Measurements from ENCODE around the gene TMED8. TPM values are rescaled to one million over a fixed set of nuclear protein-coding genes. Genes with fewer than 3 reads are reported as not detected.
A peak's percentile ranks its signal among the peaks of the same experiment; 100 is the strongest.

TMED8 gene
- total and polyA plus RNA-seq, 2 donors (not counting 1 experiment from before 2014, with no cell fraction given), result 13.1 to 43.8 TPM

DNA sequence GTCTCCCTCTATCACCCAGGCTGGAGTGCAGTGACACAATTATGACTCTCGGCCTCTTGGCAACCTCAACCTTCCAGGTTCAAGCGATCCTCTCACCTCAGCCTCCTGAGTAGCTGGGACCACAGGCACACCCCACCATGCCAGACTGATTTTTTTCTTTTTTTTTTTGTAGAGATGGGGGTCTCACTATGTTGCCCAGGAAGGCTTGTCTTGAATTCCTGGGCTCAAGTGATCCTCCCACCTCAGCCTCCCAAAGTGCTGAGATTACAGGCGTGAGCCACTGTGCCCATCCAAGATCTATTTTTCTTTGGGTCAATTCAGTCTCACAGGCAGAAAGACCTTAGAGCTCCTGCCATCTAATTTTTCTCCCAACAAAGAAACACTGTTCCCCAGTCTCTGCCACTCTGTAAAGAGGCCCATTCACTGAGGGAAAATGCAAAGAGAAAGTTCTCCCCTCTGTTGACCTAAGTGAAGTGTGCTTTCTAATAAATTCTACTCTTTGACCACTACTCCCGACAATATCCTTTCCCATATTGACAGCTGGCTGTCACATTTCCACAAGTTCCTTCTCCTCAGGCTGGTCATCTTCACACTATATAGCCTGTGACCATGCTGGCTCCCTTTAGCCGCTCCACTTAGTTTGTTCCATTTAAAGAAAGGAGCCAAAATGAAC is 23.3 kb downstream of the TMED8 start:
- Histone ChIP-seq H3K27ac (ENCODE audit: low read length in 2 of 2) (peak overlapping the region in 1 of 2 donors; percentile 32), H3K27me3 (replicated peaks in 1 of 4; ENCODE audit: control extremely low read depth in 1 of 4, control insufficient read depth in 3 of 4, insufficient read depth in 4 of 4, low read length in 3 of 4) (no peaks in the 10 kb centered on the region), H3K79me2 (ENCODE audit: control insufficient read depth, insufficient read depth, low read length) (peaks cover 71% of the 10 kb centered on the region), H3K4me2 (replicated peaks; ENCODE audit: low read depth, low read length, poor library complexity, severe bottlenecking) (no peak overlapping the region), H4K20me1 (ENCODE audit: control insufficient read depth, insufficient read depth, low read length, poor library complexity, severe bottlenecking) (peaks cover 20% of the 10 kb centered on the region), H3K9ac (ENCODE audit: low read length) (no peak overlapping the region), H3K9me3 (ENCODE audit: control extremely low read depth in 1 of 3, control insufficient read depth in 2 of 3, insufficient read depth in 1 of 3, low read length in 2 of 3) (no peaks in the 10 kb centered on the region), H2AFZ (ENCODE audit: insufficient read depth, low read depth, low read length, poor library complexity, severe bottlenecking) (no peak overlapping the region), H3K36me3 (replicated peaks in 1 of 2; ENCODE audit: control extremely low read depth in 1 of 2, control insufficient read depth in 1 of 2, extremely low read depth in 1 of 2, insufficient read depth in 2 of 2, low read length in 1 of 2) (peaks cover 0 to 21% of the 10 kb centered on the region in 2 experiments), H3K4me1 (ENCODE audit: control insufficient read depth in 2 of 2, insufficient read depth in 2 of 2, low read length in 2 of 2) (no peaks in the 10 kb centered on the region), H3K4me3 (ENCODE audit: control extremely low read depth in 1 of 5, extremely low read depth in 1 of 5, insufficient read depth in 1 of 5, low read depth in 2 of 5, low read length in 4 of 5) (no peak overlapping the region)
- no peak for DNase-seq
- Mint-ChIP-seq H3K9me3 (ENCODE audit: insufficient read depth) (no peaks in the 10 kb centered on the region), H3K27ac (peak overlapping the region; percentile 5), H3K4me3 (no peak overlapping the region), H3K4me1 (peaks cover 26% of the 10 kb centered on the region), H3K27me3 (no peaks in the 10 kb centered on the region)
- CTCF ChIA-PET, result interaction anchor here (1.0 kb wide), 1 partner anchor 37 kb away, joined by 3 read pairs; no protein-coding TSS in a partner anchor
- intact Hi-C loops (cut with micrococcal nuclease), result no loop called here
- no peak for ATAC-seq (ENCODE audit: low read depth)
- POLR2A ChIA-PET, result no interaction called here
- WGBS (ENCODE audit: insufficient coverage), result 91% methylated on average over 5 of the region's 5 CpGs
- TF ChIP-seq, protein P1, sequence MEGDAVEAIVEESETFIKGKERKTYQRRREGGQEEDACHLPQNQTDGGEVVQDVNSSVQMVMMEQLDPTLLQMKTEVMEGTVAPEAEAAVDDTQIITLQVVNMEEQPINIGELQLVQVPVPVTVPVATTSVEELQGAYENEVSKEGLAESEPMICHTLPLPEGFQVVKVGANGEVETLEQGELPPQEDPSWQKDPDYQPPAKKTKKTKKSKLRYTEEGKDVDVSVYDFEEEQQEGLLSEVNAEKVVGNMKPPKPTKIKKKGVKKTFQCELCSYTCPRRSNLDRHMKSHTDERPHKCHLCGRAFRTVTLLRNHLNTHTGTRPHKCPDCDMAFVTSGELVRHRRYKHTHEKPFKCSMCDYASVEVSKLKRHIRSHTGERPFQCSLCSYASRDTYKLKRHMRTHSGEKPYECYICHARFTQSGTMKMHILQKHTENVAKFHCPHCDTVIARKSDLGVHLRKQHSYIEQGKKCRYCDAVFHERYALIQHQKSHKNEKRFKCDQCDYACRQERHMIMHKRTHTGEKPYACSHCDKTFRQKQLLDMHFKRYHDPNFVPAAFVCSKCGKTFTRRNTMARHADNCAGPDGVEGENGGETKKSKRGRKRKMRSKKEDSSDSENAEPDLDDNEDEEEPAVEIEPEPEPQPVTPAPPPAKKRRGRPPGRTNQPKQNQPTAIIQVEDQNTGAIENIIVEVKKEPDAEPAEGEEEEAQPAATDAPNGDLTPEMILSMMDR (IDR thresholded peaks at IDR 0.05), result no peak
- no peak for TF ChIP-seq EZH2 (IDR thresholded peaks at IDR 0.05; ENCODE audit: borderline replicate concordance, insufficient read depth, low read depth, low read length, poor library complexity, severe bottlenecking)

DNA sequence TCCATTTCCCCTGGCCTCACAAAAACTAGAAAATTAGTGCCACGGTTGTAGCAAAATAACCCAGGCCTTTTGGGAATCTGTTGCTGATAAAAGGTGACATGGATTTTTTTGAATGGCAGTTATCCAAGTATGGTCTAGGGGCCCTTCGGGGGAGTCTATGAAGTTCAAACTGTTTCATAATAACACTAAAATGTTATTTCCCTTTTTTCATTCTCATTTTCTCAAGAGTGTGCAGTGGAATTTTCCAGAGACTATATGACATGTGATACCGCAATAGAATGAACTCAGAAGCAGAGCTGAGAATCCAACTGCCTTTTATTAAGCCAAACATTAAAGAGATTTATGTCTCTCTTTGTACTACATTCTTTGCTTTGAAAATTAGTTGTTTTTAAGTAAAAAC is 29.1 kb downstream of the TMED8 start:
- H3K27me3 ChIP-seq (replicated peaks in 1 of 4; ENCODE audit: control extremely low read depth in 1 of 4, control insufficient read depth in 3 of 4, insufficient read depth in 4 of 4, low read length in 3 of 4), result no peaks in the 10 kb centered on the region
- ATAC-seq (ENCODE audit: low read depth) (peak; percentile 54), DNase-seq (peak; percentile 40)
- Mint-ChIP-seq H3K9me3 (ENCODE audit: insufficient read depth) (no peaks in the 10 kb centered on the region), H3K27ac (peak overlapping the region; percentile 23), H3K27me3 (no peaks in the 10 kb centered on the region), H3K4me1 (peaks cover 23% of the 10 kb centered on the region), H3K4me3 (peak overlapping the region; percentile 13)
- H3K4me1 ChIP-seq (ENCODE audit: control insufficient read depth in 2 of 2, insufficient read depth in 2 of 2, low read length in 2 of 2), result peaks cover 7 to 8% of the 10 kb centered on the region in 2 donors
- no peak for TF ChIP-seq EZH2 (IDR thresholded peaks at IDR 0.05; ENCODE audit: borderline replicate concordance, insufficient read depth, low read depth, low read length, poor library complexity, severe bottlenecking)
- TF ChIP-seq, protein P1 (IDR thresholded peaks at IDR 0.05), result no peak
- intact Hi-C loops (cut with micrococcal nuclease), result no loop called here
- peaks cover 25% of the 10 kb centered on the region for H3K79me2 ChIP-seq (ENCODE audit: control insufficient read depth, insufficient read depth, low read length)
- H3K4me2 ChIP-seq (replicated peaks; ENCODE audit: low read depth, low read length, poor library complexity, severe bottlenecking), result peak overlapping the region; percentile 26
- H4K20me1 ChIP-seq (ENCODE audit: control insufficient read depth, insufficient read depth, low read length, poor library complexity, severe bottlenecking), result no peaks in the 10 kb centered on the region
- ChIA-PET POLR2A (interaction anchor here (1.6 kb wide), 1 partner anchor 29 kb away, joined by 4 read pairs; the partner anchor contains the start of genes SAMD15 and TMED8), CTCF (no interaction called here)
- H2AFZ ChIP-seq (ENCODE audit: insufficient read depth, low read depth, low read length, poor library complexity, severe bottlenecking), result no peak overlapping the region
- peaks cover 2 to 46% of the 10 kb centered on the region in 2 experiments for H3K36me3 ChIP-seq (replicated peaks in 1 of 2; ENCODE audit: control extremely low read depth in 1 of 2, control insufficient read depth in 1 of 2, extremely low read depth in 1 of 2, insufficient read depth in 2 of 2, low read length in 1 of 2)
- H3K27ac ChIP-seq (ENCODE audit: low read length in 2 of 2), result peak overlapping the region in 1 of 2 donors; percentile 63
- no peaks in the 10 kb centered on the region for H3K9me3 ChIP-seq (ENCODE audit: control extremely low read depth in 1 of 3, control insufficient read depth in 2 of 3, insufficient read depth in 1 of 3, low read length in 2 of 3)
- H3K4me3 ChIP-seq (ENCODE audit: control extremely low read depth in 1 of 5, extremely low read depth in 1 of 5, insufficient read depth in 1 of 5, low read depth in 2 of 5, low read length in 4 of 5), result no peak overlapping the region
- no peak overlapping the region for H3K9ac ChIP-seq (ENCODE audit: low read length)
- no CpG with 5 or more reads among the region's 3 CpGs for WGBS (ENCODE audit: insufficient coverage)

Data from B cell (primary cell).